WERI-Rb-1 (cell line): ENCODE data around the gene PIGR.
"Not testable (repeated sequence)": the region's sequence is repeated elsewhere in the genome, so short reads cannot be mapped to it uniquely, and the experiment has no call there.

ENCODE experiments used
- DNase-seq: peaks from one replicate; pipeline ENCODE4 v3.0.0-alpha.2; 2020
- H3K27ac ChIP-seq: fragments of 250-450 bp; sonication (Bioruptor Pico); 2 replicates; pipeline ENCODE4 v1.5.1; 2020; ENCODE audit warnings: mild to moderate bottlenecking, moderate library complexity
- H3K27me3 ChIP-seq: fragments of 250-450 bp; sonication (Bioruptor Pico); 2 replicates; pipeline ENCODE4 v1.5.1; 2021; ENCODE audit warnings: mild to moderate bottlenecking, low read depth, moderate library complexity; ENCODE audit not compliant: insufficient read depth, severe bottlenecking
- H3K36me3 ChIP-seq: fragments of 250-450 bp; sonication (Bioruptor Pico); 2 replicates; pipeline ENCODE4 v1.5.1; 2020; ENCODE audit warnings: mild to moderate bottlenecking, moderate library complexity
- H3K4me3 ChIP-seq: 2 replicates; pipeline ENCODE4 v1.5.1; 2011; ENCODE audit warnings: low read depth, mild to moderate bottlenecking, control low read depth, low read length
- H3K9me3 ChIP-seq: fragments of 250-450 bp; sonication (Bioruptor Pico); 2 replicates; pipeline ENCODE4 v1.5.1; 2021; ENCODE audit warnings: mild to moderate bottlenecking, moderate library complexity; ENCODE audit not compliant: severe bottlenecking
- TF ChIP-seq, protein P1 (sequence below): IDR thresholded peaks from 2 replicates; pipeline ENCODE4 v1.5.1; 2011; ENCODE audit warnings: low read depth, mild to moderate bottlenecking, control low read depth, inconsistent platforms, low read length

PIGR gene

DNA sequence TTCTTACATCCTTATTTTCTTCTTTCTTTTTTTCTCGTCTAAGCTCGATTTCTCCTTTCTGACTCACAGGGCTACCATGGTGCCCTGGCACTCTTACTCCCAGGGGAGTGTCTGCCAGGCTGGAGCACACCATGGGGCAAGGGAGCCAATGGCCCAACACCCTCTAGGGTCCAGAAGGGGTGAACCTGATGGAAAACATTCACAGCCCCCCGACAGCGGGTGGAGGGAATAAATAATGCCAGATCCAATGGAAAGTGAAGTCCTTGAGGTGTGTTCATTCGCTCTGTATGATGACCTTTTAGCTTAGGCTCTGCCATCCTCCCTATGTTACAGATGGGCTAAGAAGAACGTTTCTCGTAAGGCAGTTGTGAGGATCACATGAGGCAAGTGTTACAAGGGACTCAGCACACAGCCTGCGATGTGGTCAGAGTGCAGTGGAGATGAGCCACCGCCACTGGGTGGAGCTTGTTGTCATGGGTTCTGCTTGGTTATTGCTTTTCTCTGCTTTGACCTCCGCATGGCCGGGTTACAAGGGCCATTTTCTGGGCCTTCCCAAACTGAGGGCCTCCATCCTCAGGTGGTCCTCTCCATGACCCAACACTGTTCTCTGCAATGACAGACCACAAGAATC is 21.0 kb downstream of the PIGR start:
- Histone ChIP-seq H3K27ac (no peak overlapping the region), H3K27me3 (peaks cover 85% of the 10 kb centered on the region), H3K36me3 (no peaks in the 10 kb centered on the region), H3K9me3 (peaks cover 5% of the 10 kb centered on the region), H3K4me3 (no peak overlapping the region)
- TF ChIP-seq, protein P1, sequence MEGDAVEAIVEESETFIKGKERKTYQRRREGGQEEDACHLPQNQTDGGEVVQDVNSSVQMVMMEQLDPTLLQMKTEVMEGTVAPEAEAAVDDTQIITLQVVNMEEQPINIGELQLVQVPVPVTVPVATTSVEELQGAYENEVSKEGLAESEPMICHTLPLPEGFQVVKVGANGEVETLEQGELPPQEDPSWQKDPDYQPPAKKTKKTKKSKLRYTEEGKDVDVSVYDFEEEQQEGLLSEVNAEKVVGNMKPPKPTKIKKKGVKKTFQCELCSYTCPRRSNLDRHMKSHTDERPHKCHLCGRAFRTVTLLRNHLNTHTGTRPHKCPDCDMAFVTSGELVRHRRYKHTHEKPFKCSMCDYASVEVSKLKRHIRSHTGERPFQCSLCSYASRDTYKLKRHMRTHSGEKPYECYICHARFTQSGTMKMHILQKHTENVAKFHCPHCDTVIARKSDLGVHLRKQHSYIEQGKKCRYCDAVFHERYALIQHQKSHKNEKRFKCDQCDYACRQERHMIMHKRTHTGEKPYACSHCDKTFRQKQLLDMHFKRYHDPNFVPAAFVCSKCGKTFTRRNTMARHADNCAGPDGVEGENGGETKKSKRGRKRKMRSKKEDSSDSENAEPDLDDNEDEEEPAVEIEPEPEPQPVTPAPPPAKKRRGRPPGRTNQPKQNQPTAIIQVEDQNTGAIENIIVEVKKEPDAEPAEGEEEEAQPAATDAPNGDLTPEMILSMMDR, result peak; percentile 48
- peak; percentile 43 for DNase-seq

DNA sequence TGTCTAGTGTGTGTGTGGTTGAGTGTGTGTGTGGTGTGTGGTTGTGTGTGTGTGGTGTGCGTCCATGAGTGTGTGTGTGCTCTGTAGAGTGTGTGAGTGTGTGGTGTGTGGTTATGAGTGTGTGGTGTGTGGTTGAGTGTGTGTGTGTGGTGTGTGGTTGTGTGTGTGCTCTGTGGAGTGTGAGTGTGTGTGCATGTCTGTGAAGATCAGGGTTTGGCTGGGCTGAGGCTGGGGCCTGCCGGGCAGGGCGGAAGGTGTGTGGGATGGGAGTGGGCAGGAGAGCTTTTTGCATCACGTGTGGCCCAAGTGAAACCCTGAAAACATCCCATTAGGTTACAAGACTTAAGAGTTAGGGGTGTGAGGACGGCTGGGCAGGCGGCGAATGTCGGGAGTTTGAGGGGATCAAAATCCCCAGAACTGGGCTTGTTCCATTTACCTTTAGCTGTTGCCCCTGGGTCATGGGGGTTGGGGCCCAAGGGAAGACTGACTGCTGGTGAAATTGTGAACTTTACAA is 21.6 kb downstream of the PIGR start:
- TF ChIP-seq, protein P1, result no peak
- Histone ChIP-seq H3K36me3 (no peaks in the 10 kb centered on the region), H3K27me3 (peaks cover 85% of the 10 kb centered on the region), H3K9me3 (peaks cover 9% of the 10 kb centered on the region), H3K27ac (no peak overlapping the region), H3K4me3 (no peak overlapping the region)
- no peak for DNase-seq

DNA sequence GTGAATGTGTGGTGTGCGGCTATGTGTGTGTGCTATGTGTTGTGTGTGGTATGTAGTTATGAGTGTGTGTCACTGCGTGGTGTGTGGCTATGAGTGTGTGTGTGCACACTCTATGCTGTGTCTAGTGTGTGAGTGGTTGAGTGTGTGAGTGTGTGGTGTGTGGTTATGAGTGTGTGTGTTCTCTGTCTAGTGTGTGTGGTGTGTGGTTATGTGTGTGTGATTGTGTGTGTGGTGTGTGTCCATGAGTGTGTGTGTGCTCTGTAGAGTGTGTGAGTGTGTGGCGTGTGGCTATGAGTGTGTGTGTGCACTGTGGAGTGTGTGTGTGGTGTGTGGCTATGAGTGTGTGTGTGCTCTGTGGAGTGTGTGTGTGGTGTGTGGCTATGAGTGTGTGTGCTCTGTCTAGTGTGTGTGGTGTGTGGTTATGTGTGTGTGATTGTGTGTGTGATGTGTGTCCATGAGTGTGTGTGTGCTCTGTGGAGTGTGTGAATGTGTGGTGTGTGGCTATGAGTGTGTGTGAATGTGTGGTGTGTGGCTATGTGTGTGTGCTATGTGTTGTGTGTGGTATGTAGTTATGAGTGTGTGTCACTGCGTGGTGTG is 22.2 kb downstream of the PIGR start:
- peaks cover 85% of the 10 kb centered on the region for H3K27me3 ChIP-seq
- H3K9me3 ChIP-seq, DNase-seq, H3K4me3 ChIP-seq, H3K36me3 ChIP-seq, H3K27ac ChIP-seq: not testable (repeated sequence)

DNA sequence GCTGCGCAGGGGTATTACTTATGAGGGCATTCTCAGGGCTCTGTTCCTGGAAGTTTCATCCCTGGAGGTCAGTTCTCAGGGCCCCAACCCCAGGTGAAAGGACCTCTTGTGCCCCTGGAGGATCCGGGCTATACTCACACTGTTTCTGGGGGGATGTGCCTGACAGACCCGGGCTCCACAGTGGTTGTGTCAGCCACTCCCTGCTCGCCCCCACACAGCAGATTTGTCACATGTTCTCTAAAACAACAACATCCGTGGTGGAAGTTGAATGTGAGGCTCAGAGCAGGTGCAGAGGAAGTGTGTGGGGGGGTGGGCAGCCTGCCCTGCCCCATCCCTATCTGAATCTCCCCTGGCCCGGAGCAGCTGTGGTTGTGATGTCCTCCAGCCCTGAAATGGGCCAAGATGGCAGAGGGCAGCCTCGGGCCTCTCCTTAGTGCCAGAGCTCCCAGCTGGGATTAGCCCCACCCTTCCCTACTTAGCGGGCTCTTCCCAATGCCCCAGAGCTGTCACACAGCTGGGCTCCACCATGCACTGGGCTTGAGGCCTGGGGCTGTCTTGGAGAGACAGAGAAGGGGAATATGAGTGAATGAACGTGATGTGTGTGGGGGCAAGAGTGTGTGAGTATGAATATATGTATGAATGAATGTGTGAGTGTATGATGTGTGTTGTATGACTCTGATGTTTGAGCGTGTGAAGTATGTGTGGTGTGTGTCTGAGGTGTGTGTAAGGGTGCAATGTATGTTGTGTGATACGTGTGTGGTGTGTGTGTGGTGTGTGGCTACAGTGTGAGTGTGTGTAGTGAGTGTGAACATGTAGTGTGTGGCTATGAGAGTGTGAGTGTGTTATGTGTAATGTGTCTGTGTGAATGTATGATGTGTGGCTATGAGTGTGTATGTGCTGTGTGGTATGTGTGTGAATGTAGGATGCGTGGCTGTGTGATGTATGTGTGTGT is 23.0 kb downstream of the PIGR start:
- H3K4me3 ChIP-seq, result no peak overlapping the region
- H3K9me3 ChIP-seq, result peaks cover 9% of the 10 kb centered on the region
- TF ChIP-seq, protein P1, result no peak
- peaks cover 85% of the 10 kb centered on the region for H3K27me3 ChIP-seq
- H3K27ac ChIP-seq, result no peak overlapping the region
- DNase-seq, result no peak
- no peaks in the 10 kb centered on the region for H3K36me3 ChIP-seq

DNA sequence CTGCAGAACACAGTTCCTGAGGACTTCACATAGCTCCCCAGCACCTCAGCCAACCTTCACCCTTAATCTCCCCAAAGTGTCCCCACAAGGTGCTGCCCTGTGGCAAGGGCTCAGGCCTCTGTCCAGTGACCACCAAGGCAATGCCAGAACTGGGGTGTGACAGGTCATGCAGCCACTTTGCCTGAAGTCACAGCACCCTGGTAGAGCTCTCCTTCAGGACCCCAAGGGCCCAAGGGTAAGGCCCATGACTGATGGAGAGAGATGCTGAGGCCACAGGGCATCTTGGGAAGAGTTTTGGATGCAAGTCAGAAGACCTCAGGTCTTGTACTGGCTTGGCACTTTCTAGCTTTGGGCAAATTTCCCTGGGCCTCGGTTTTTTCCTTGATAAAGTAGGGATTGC is 23.7 kb downstream of the PIGR start:
- H3K27ac ChIP-seq, result no peak overlapping the region
- no peaks in the 10 kb centered on the region for H3K36me3 ChIP-seq
- TF ChIP-seq, protein P1, result no peak
- peaks cover 9% of the 10 kb centered on the region for H3K9me3 ChIP-seq
- H3K4me3 ChIP-seq, result no peak overlapping the region
- peaks cover 85% of the 10 kb centered on the region for H3K27me3 ChIP-seq
- DNase-seq, result no peak

DNA sequence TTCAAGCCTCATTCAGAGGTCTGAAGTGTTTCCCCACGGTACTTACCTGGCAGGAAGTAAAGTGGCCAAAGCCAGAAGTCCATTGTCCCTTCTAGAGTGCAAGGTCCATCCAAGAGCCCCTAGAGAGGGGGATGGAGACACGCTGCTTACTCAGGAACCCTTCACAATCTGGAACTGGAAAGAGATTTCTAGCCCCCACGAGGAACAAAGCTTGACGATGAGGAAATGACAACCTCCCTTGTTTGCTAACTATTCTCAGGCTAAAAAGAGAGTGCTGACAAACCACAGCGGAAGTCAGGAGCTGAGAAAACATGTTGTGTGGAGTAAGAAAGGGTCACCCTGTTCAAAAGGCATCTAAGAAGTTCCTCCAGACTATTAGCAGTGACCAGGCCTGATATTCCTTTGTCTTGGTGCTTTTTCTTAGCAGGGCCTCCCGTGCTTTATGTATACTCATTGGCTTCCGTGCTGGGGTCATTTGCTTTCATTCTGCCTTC is 24.4 kb downstream of the PIGR start, which contains the start of gene FCMR:
FCMR (minus strand) TSS at position 170 of the 494 bp plus-strand sequence; CDS start at position 83, 87 bp downstream.
- DNase-seq, result no peak
- H3K27ac ChIP-seq, result no peak within 1 kb of the TSS
- H3K4me3 ChIP-seq, result no peak within 1 kb of the TSS

More for the DNA sequence above, 24.4 kb downstream of the PIGR start, which contains the start of gene FCMR:
- peaks cover 86% of the 10 kb centered on the region for H3K27me3 ChIP-seq
- TF ChIP-seq, protein P1, result no peak
- no peaks in the 10 kb centered on the region for H3K36me3 ChIP-seq
- H3K9me3 ChIP-seq, result peaks cover 9% of the 10 kb centered on the region
